ENCODE data around the gene SH3YL1.

GRCh38 chr2:203984-204383, 59.8 kb downstream of the SH3YL1 start:
- TF ChIP-seq CTCF (conservative IDR thresholded peaks at IDR 0.05) (no peak), ZFX (IDR thresholded peaks at IDR 0.05) (no peak)

Data from C4-2B (cell line).